MCF 10A (cell line): ENCODE results near the gene HNRNPA1L2. TPM values are rescaled to one million over a fixed set of nuclear protein-coding genes. Genes with fewer than 3 reads are reported as not detected.
"Not testable (repeated sequence)": the region's sequence is repeated elsewhere in the genome, so short reads cannot be mapped to it uniquely, and the experiment has no call there.

Experiments
- BruUV-seq: library from RNA; stranded (reverse); fragments of 400-500 nt; replicated peaks from 2 replicates; lab custom pipeline; 2021; lab: Mats Ljungman, UMichigan
- CTCF ChIA-PET: fragments of 300-600 bp; sonication (Branson Sonifier 250); formaldehyde crosslinking; extraction: SDS; loops from one replicate; lab custom pipeline; 2021; ENCODE audit warnings: antibody characterized with exemption, inconsistent platforms; lab: Yijun Ruan, JAX
- POLR2A ChIA-PET: fragments of 300-600, 350-650 bp; sonication (Branson Sonifier 250); formaldehyde crosslinking; extraction: SDS; loops from one replicate; lab custom pipeline; 2020; ENCODE audit warnings: antibody characterized with exemption, inconsistent platforms; lab: Yijun Ruan, JAX
- DNase-seq: peaks from one replicate; pipeline ENCODE4 v3.0.0-alpha.2; 2018; ENCODE audit not compliant: unreplicated experiment
- H3K27ac Mint-ChIP-seq: one replicate; pipeline ENCODE4 v1.8.0; 2022; ENCODE audit warnings: mild to moderate bottlenecking, low read depth, mixed read lengths; ENCODE audit not compliant: unreplicated experiment
- H3K27me3 Mint-ChIP-seq: one replicate; pipeline ENCODE4 v1.8.0; 2022; ENCODE audit warnings: mixed read lengths; ENCODE audit not compliant: insufficient read depth, unreplicated experiment
- H3K36me3 Mint-ChIP-seq: one replicate; pipeline ENCODE4 v1.8.0; 2022; ENCODE audit warnings: mild to moderate bottlenecking, moderate library complexity, mixed read lengths; ENCODE audit not compliant: insufficient read depth, unreplicated experiment
- H3K4me1 Mint-ChIP-seq: one replicate; pipeline ENCODE4 v1.8.0; 2022; ENCODE audit warnings: mixed read lengths; ENCODE audit not compliant: insufficient read depth, unreplicated experiment
- H3K4me3 Mint-ChIP-seq: one replicate; pipeline ENCODE4 v1.8.0; 2022; ENCODE audit warnings: mild to moderate bottlenecking, moderate library complexity, mixed read lengths; ENCODE audit not compliant: unreplicated experiment
- H3K9me3 Mint-ChIP-seq: one replicate; pipeline ENCODE4 v1.8.0; 2022; ENCODE audit warnings: mixed read lengths; ENCODE audit not compliant: unreplicated experiment
- intact Hi-C: fragments of 100-400 bp; cut with micrococcal nuclease; formaldehyde crosslinking; loops from 2 replicates; pipeline ENCODE4 v1.14.1; 2022
- total RNA-seq: library from RNA; stranded (reverse); gene quantifications from 2 replicates; pipeline ENCODE4 v1.2.3, GENCODE V29; 2022
- TF ChIP-seq, protein P1 (sequence below): fragments of 200-600 bp; IDR thresholded peaks from one replicate; pipeline ENCODE4 v1.8.0; 2022; ENCODE audit warnings: antibody characterized with exemption, mild to moderate bottlenecking; ENCODE audit not compliant: unreplicated experiment

HNRNPA1L2 gene
- total RNA-seq, 1 experiment from 2014 or later: 11.5 TPM

DNA sequence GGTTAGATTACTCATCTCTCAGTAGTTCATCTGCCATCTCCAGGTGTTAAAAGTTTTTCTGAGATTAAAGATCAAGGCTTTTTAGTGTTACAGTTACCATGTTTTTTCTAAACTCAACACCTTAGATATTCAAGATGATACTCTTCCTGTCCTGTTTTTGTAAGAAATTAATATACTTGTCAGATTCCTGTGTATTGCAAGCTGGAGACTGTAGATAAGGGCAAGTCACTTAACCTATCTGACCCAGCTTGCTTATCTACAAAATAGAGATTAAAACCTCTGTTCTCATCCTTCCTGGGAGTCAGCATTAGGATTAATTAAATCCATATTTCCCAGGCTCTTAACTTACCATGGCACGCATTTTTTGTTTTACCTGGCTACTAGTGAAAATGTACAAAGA, 35.6 kb downstream of the HNRNPA1L2 start:
- intact Hi-C loops: no loop called here
- Mint-ChIP-seq H3K4me1 (no peaks in the 10 kb centered on the region), H3K9me3 (no peaks in the 10 kb centered on the region), H3K4me3 (no peak overlapping the region), H3K27me3 (no peaks in the 10 kb centered on the region), H3K27ac (no peak overlapping the region), H3K36me3 (peaks cover 65% of the 10 kb centered on the region)
- no peak for DNase-seq
- POLR2A ChIA-PET: no interaction called here
- CTCF ChIA-PET: interaction anchor here (1.5 to 2.4 kb wide), 3 partner anchors 13 to 290 kb away, joined by 5 to 13 read pairs (median 5); partner anchors contain the start of gene SUGT1
- TF ChIP-seq, protein P1, sequence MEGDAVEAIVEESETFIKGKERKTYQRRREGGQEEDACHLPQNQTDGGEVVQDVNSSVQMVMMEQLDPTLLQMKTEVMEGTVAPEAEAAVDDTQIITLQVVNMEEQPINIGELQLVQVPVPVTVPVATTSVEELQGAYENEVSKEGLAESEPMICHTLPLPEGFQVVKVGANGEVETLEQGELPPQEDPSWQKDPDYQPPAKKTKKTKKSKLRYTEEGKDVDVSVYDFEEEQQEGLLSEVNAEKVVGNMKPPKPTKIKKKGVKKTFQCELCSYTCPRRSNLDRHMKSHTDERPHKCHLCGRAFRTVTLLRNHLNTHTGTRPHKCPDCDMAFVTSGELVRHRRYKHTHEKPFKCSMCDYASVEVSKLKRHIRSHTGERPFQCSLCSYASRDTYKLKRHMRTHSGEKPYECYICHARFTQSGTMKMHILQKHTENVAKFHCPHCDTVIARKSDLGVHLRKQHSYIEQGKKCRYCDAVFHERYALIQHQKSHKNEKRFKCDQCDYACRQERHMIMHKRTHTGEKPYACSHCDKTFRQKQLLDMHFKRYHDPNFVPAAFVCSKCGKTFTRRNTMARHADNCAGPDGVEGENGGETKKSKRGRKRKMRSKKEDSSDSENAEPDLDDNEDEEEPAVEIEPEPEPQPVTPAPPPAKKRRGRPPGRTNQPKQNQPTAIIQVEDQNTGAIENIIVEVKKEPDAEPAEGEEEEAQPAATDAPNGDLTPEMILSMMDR: no peak
- no TSS peak for BruUV-seq

GRCh38 chr13:52685806-52686205, 43.6 kb downstream of the HNRNPA1L2 start:
- H3K36me3 Mint-ChIP-seq: peaks cover 77% of the 10 kb centered on the region
- DNase-seq, H3K27me3 Mint-ChIP-seq, H3K4me3 Mint-ChIP-seq, intact Hi-C loops, H3K4me1 Mint-ChIP-seq, H3K9me3 Mint-ChIP-seq, BruUV-seq, H3K27ac Mint-ChIP-seq: not testable (repeated sequence)
- ChIA-PET CTCF (interaction anchor here (1.5 kb wide), 1 partner anchor 14 kb away, joined by 3 read pairs; no protein-coding TSS in a partner anchor), POLR2A (interaction anchor here (0.7 kb wide), 1 partner anchor 233 kb away, joined by 3 read pairs; no protein-coding TSS in a partner anchor)

GRCh38 chr13:52686376-52686775, 44.1 kb downstream of the HNRNPA1L2 start:
- ChIA-PET CTCF (interaction anchor here (1.5 kb wide), 1 partner anchor 14 kb away, joined by 3 read pairs; no protein-coding TSS in a partner anchor), POLR2A (interaction anchor here (0.7 kb wide), 1 partner anchor 233 kb away, joined by 3 read pairs; no protein-coding TSS in a partner anchor)
- no peak overlapping the region for H3K27ac Mint-ChIP-seq
- no peaks in the 10 kb centered on the region for H3K27me3 Mint-ChIP-seq
- no TSS peak for BruUV-seq
- DNase-seq: no peak
- H3K4me1 Mint-ChIP-seq: no peaks in the 10 kb centered on the region
- H3K9me3 Mint-ChIP-seq: no peaks in the 10 kb centered on the region
- H3K4me3 Mint-ChIP-seq: no peak overlapping the region
- intact Hi-C loops: no loop called here
- TF ChIP-seq, protein P1: no peak
- peaks cover 73% of the 10 kb centered on the region for H3K36me3 Mint-ChIP-seq

Other genes with a start within 250 kb of the HNRNPA1L2 start
- gene THSD1, start 236.3 kb upstream of the HNRNPA1L2 start, total RNA-seq: 13.3 and 16.7 TPM in 2 replicates
- 42.8 and 43.4 TPM in 2 replicates for gene VPS36, start 191.8 kb upstream of the HNRNPA1L2 start, total RNA-seq
- 37.9 and 50.7 TPM in 2 replicates for gene CKAP2, start 187.0 kb upstream of the HNRNPA1L2 start, total RNA-seq
- gene SUGT1, start 10.4 kb downstream of the HNRNPA1L2 start, total RNA-seq: 49.0 and 58.4 TPM in 2 replicates
- gene CNMD, start 97.4 kb downstream of the HNRNPA1L2 start, total RNA-seq: not detected in 2 replicates
- not detected in 2 replicates for gene PCDH8, start 206.2 kb downstream of the HNRNPA1L2 start, total RNA-seq